Hematopoietic multipotent progenitor cell (in vitro differentiated cells): Measurements from ENCODE around the gene SRGAP3. TPM values are rescaled to one million over a fixed set of nuclear protein-coding genes. Genes with fewer than 3 reads are reported as not detected.
A peak's percentile ranks its signal among the peaks of the same experiment; 100 is the strongest.
"Not testable (repeated sequence)": the region's sequence is repeated elsewhere in the genome, so short reads cannot be mapped to it uniquely, and the experiment has no call there.

ENCODE experiments used
- DNase-seq, 3 donors: peaks; one replicate each; pipeline ENCODE4 v3.0.0-alpha.2; 2011 to 2015; ENCODE audit warnings: low read depth in 2 of 3, low spot score in 2 of 3
- total RNA-seq: library from RNA; depleted of rRNA; stranded (reverse); fragments of >200 nt; gene quantifications from one replicate; pipeline ENCODE4 v1.2.3, GENCODE V29; 2012

SRGAP3 gene
- 6.2 TPM for total RNA-seq

GRCh38 chr3:9249273-9250192 lies at the start of gene SRGAP3:
SRGAP3 (minus strand) TSS chr3:9249646; CDS start chr3:9248951, 695 bp downstream.
- peak; percentile 58 to 96 (median 90) for DNase-seq

GRCh38 chr3:9298236-9298635 lies 48.8 kb upstream of the SRGAP3 start:
- no peak for DNase-seq

DNA sequence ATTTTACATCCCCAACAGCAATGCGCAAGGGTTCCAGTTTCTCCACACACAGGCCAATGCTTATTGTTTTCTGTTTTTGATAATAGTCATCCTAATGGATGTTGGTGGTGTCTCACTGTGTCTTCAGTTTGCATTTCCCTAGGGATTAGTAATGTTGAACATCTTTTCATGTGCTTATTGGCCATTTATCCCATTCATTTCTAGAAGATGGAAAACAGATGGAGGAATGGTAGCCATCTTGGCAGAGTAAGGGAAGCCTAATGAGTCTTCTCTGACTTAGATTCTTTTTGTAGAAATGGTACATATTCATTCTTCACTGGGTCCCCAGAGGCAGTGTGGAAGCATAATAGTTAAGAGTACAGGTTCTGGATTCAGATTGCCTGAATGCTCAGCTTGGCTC lies 46.8 kb upstream of the SRGAP3 start:
- DNase-seq: no peak

DNA sequence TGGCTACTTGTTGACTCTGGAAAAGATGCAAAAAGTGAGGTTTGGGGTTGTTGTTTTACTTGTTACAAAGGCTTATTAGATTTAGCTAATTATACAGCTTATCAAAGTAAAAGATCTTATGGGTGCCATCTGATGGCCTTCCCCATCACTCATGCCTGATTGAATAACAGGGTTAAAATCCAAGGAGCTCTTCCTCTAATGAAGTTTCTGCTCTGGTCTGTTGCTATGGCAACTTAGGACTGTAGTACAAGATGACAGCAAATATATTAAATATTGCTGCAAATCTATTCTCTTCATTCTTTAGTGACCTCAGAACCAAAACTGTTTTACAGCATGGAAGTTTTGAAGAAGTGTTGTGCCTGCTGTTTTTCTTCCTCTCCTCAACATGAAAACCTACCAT lies 45.6 kb upstream of the SRGAP3 start:
- DNase-seq: no peak

DNA sequence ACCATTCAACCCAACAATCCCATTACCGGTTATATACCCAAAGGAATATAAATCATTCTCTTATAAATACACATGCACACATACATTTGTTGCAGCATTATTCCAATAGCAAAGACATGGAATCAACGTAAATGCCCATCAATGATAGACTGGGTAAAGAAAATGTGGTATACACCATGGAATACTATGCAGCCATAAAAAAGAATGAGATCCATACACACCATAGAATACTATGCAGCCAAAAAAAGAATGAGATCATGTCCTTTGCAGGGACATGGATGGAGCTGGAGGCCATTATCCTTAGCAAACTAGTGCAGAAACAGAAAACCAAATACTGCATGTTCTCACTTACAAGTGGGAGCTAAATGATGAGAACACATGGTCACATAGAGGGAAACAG lies 44.5 kb upstream of the SRGAP3 start:
- not testable (repeated sequence) for DNase-seq

DNA sequence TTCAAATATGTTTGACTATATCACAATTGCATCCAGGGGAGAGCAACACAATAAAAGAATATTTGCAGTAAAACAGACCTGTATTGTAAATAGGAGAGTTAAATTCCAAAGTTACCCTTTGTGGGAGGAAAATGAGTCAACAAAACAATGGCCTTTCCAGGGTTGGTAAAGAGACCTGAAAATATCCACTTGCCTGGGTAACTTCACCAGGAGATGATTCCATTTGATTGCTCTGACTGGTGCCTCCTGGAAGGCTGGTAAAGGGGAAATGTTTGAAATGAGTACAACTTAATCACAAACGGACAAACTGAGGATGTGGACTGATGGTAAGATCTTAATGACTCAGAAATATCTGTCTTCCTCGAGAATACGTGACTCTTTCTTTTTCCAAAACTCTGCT lies 43.6 kb upstream of the SRGAP3 start:
- no peak for DNase-seq

DNA sequence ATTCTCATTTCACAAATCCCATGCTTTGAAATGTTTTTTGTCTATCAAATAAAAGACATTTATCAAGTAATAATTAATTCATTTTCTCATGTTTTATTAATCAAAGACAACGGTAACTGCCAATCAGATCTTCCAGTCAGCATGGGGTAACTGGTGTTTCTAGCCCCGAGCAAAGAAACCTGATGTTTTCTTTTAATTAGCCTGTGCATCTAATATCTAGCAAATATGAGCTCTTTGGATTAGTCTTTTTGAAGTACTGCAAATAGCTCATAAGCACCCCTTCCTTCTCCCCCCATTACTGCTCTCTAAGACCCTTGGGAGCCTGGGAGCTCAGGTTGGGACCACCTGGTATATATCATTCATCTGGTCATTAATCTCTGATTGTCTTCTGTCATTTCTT lies 43.1 kb upstream of the SRGAP3 start:
- no peak for DNase-seq

GRCh38 chr3:9291821-9292410 lies 42.5 kb upstream of the SRGAP3 start:
- no peak for DNase-seq

- DNase-seq: no peak
Measured at GRCh38 chr3:9290566-9290965, 41.1 kb upstream of the SRGAP3 start.

GRCh38 chr3:9281533-9281932 lies 32.1 kb upstream of the SRGAP3 start:
- not testable (repeated sequence) for DNase-seq

DNA sequence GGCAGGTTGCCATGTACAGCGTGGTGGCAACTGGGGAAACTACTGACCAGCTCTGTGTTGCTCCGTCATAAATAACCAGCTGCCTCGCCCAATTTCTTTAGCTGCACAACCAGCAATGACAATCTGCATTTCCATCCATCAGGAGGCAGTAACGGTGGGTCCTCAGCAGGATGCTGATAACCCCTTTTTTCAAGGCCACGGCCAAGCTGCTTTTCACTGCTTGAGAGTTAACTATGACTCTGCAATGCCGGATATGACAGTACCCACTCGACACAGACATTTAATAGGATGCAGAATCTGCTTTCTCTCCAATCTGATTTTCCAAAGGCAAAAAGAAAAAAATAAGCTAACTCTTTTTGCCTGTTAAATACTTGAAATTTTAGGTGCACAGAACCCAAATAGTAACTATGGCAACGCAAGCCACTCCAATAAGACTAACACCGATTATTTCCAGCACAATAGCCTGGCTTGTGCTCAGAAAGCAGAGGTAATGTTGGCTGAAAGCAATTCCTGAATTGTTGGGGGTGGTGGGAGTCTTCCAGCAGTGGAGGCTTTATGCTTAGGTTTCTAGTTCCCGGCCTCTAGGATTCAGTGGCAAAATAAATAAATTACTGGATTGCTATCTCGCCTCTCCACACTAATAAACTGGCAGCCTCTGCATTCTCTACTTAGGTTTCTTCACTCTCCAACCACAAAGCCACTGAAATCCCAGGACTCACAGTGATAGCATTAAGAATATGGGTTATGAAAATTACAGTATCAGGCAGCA lies 31.2 kb upstream of the SRGAP3 start:
- no peak for DNase-seq

GRCh38 chr3:9279966-9280365 lies 30.5 kb upstream of the SRGAP3 start:
- DNase-seq: no peak

- no peak for DNase-seq
Measured at GRCh38 chr3:9278498-9278897, 29.1 kb upstream of the SRGAP3 start.

GRCh38 chr3:9278085-9278484 lies 28.6 kb upstream of the SRGAP3 start:
- DNase-seq: no peak

DNA sequence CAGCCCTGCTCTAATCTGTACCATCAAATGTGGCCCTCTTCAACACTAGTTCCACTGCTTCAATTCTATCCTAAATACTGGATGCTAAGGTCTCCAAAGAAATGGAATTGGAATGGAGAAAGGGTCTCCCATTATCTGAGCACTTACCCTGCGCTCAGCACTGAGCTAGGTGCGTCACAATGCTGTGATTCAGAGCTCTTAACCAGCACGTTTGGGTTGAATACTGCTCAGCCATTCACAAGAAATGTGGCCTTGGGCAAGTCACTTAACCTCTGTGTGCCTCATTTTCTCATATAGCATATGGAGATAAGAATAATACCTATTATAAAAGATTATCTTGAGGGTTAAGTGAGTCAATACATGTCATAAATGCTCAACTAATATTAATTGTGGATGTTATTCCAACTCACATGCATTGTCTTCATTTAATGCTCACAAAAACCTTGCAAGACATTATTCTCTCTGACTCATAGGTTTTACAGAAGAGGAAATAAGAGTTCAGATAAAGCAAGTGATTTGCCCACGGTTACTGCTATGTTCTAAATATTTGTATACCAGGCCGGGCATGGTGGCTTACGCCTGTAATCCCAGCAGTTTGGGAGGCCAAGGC lies 27.4 kb upstream of the SRGAP3 start:
- no peak for DNase-seq

DNA sequence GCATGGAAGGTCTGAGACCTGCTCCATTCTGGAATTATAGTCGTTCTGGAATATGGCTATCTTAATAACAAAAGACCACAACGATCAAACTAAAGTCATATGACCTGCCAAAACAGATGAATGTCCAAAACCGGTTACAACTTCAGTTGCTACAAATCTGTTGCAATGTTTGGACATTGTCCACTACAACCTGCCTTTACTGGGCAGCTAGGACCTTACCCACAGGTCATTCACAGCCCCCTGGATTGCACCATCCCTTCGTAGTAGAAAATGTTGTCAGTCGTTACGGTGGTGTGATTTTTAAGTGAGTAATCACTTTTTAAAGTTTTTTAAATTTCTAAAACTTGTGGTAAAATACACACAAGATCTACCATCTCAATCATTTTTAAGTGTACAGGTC lies 22.5 kb upstream of the SRGAP3 start:
- no peak for DNase-seq

GRCh38 chr3:9270704-9271103 lies 21.3 kb upstream of the SRGAP3 start:
- DNase-seq: no peak

DNA sequence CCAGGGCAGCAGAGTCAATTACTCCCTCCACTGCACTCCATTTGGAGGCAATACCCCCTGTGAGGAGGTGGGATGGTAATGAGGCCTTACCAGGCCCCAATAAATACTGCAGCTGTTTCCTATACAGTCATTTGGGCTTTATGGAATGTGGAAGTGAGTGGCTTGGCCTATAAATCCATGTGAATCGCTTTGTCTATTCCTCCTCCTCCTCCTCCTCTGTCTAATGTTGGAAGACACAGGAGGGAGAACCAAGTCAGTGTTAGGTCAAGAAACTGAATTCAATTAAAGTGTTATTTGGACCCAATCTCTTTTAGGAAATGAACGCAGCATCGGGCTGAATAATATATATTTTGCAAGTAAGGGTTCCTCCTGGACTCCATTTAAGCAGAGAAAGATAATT lies 17.3 kb upstream of the SRGAP3 start:
- DNase-seq: no peak

DNA sequence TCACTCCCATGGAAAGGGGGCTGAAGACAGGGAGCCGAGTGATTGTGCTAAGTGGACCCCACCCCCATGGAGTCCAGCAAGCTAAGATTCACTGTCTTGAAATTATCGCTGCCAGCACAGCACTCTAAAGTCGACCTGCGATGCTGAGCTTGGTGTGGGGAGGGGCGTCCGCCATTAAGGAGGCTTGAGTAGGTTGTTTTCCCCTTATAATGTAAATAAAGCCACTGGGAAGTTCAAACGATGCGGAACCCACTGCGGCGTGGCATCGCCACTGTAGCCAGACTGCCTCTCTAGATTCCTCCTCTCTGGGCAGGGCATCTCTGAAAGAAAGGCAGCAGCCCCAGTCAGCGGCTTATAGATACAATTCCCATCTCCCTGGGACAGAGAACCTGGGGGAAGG lies 10.9 kb upstream of the SRGAP3 start:
- no peak for DNase-seq

GRCh38 chr3:9257092-9257491 lies 7.6 kb upstream of the SRGAP3 start:
- DNase-seq: no peak

- DNase-seq: no peak
Measured at GRCh38 chr3:9255976-9256375, 6.5 kb upstream of the SRGAP3 start.
